GM18502 (cell line): ENCODE results near the gene CPT1A.

Source experiments
- ATAC-seq: cut with Tn5 transposase; IDR thresholded peaks from one replicate; pipeline ENCODE4 v1.9.1; 2021; ENCODE audit warnings: mild to moderate bottlenecking; ENCODE audit not compliant: unreplicated experiment, poor library complexity

CPT1A gene

DNA sequence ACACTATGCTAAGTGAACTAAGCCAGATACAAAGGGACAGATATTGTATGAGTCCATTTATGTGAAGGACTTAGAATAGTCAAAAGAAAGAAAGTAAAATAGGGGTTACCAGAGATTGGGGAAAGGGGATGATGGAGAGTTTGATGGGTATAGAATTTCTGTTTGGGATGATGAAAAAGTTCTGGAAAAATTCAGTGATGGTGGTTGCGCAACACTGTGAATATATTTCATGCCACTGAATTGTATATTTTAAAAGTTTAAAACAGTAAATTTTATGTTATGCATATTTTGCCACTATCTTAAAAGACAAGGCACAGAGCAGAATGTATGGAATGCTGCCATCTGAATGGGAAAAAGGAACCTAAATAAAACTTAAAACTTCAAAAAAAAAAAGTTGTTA is 119.6 kb downstream of the CPT1A start:
- no peak for ATAC-seq

- ATAC-seq = no peak
Measured at GRCh38 chr11:68721075-68721474, 120.6 kb downstream of the CPT1A start.

DNA sequence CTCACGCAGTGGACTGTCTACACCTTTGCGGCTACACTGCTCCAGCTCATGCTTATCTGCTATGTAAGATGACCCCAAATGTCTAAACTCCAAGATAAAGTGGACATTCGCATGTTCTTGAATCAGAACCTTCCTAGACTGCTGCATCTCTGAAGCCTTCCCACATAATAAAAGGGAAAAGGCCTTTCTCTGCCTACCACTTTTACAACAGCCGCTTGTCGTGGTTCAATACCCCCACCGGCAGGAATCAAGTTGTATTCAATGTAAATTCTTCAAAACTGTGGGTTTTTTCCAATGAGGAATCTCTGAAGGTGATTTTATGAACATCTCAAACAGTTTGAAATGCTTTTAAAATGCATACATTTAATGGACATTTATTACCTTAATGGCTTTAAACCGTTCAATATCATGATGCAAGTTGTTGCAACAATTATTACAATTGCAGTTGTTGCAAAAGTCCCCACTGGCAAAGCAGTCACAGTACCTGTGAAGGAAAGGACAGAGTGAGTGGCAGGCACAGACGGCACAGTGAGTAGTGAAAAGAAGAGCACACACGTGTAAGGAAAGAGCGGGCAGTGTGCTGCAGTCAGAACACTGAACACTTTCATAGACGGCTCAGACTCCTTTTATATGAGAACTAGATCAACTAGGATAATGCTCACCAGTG is 126.1 kb downstream of the CPT1A start:
- no peak for ATAC-seq

GRCh38 chr11:68714060-68714856 is 127.5 kb downstream of the CPT1A start:
- no peak for ATAC-seq

GRCh38 chr11:68711114-68711513 is 130.6 kb downstream of the CPT1A start:
- no peak for ATAC-seq

GRCh38 chr11:68710409-68710808 is 131.3 kb downstream of the CPT1A start:
- no peak for ATAC-seq

DNA sequence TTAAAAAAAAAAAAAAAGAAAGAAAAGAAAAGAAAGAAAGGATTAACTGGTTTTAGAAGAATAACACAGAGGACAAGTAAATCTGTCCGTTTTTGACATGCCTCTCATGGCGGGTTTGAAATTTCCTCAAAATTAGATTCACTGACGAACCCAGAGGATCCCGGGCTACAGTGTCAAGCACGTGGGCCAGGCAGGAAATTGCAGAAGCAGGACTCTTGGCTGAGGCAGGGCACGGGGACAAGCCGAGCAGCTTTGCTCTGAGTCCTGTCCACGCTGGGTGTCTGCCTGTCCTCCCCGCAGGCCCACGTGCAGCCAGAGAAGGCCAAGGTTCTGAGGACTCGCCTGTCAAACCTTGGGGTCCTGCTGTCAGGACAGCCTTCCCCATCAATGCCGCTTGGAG is 132.7 kb downstream of the CPT1A start:
- ATAC-seq = no peak

GRCh38 chr11:68707527-68707926 is 134.2 kb downstream of the CPT1A start:
- no peak for ATAC-seq

- no peak for ATAC-seq
Measured at GRCh38 chr11:68704887-68705286, 136.8 kb downstream of the CPT1A start.
